ENCODE measurements around the gene RNU6-8. TPM values are rescaled to one million over a fixed set of nuclear protein-coding genes. Genes with fewer than 3 reads are reported as not detected.

Gene RNU6-8
- total RNA-seq, 1 experiment from 2014 or later, result not detected

DNA sequence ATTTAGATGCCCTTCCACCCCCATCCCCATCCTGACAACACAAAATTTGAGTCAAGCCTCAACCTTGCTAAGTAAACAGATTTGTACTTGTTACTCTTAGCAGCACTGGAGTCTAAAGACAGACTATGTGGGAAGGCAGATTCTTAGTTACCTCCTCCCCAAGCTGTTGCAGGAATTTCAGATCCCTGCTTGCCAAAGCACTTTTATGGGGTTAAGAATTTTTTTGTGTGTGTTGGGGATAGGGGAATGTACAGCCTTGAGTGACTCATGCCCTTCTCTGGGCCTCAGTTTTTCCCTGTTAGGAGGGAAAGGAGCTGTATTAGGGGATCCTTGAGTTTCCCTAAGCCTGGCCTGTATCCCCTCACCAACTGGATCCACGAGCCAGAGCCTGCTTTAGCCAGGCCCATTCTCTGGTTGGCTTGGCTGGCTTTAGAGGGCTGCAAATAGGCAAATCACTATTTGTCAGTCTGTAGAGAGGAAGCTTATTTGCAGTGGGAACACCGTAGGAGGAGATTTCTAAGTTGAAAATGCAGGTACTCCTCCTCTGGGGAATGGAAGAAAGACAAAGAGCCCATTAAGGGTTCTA, 27.7 kb upstream of the RNU6-8 start:
- DNase-seq (ENCODE audit: low spot score) (no peak), ATAC-seq (peak; percentile 28; the same call in 1 of the 2 replicates)
- no peak overlapping the region for H3K4me3 Mint-ChIP-seq
- ChIA-PET POLR2A (no interaction called here), CTCF (no interaction called here)
- no peaks in the 10 kb centered on the region; the same call in 1 of the 2 replicates for H3K9me3 Mint-ChIP-seq
- TF ChIP-seq, protein P1, sequence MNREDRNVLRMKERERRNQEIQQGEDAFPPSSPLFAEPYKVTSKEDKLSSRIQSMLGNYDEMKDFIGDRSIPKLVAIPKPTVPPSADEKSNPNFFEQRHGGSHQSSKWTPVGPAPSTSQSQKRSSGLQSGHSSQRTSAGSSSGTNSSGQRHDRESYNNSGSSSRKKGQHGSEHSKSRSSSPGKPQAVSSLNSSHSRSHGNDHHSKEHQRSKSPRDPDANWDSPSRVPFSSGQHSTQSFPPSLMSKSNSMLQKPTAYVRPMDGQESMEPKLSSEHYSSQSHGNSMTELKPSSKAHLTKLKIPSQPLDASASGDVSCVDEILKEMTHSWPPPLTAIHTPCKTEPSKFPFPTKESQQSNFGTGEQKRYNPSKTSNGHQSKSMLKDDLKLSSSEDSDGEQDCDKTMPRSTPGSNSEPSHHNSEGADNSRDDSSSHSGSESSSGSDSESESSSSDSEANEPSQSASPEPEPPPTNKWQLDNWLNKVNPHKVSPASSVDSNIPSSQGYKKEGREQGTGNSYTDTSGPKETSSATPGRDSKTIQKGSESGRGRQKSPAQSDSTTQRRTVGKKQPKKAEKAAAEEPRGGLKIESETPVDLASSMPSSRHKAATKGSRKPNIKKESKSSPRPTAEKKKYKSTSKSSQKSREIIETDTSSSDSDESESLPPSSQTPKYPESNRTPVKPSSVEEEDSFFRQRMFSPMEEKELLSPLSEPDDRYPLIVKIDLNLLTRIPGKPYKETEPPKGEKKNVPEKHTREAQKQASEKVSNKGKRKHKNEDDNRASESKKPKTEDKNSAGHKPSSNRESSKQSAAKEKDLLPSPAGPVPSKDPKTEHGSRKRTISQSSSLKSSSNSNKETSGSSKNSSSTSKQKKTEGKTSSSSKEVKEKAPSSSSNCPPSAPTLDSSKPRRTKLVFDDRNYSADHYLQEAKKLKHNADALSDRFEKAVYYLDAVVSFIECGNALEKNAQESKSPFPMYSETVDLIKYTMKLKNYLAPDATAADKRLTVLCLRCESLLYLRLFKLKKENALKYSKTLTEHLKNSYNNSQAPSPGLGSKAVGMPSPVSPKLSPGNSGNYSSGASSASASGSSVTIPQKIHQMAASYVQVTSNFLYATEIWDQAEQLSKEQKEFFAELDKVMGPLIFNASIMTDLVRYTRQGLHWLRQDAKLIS (CRISPR knock-in tag; IDR thresholded peaks at IDR 0.05; ENCODE audit: borderline replicate concordance), result no peak
- TF ChIP-seq, protein P2, sequence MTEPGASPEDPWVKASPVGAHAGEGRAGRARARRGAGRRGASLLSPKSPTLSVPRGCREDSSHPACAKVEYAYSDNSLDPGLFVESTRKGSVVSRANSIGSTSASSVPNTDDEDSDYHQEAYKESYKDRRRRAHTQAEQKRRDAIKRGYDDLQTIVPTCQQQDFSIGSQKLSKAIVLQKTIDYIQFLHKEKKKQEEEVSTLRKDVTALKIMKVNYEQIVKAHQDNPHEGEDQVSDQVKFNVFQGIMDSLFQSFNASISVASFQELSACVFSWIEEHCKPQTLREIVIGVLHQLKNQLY (CRISPR knock-in tag; IDR thresholded peaks at IDR 0.05), result no peak
- TF ChIP-seq MXD4 (CRISPR knock-in tag; IDR thresholded peaks at IDR 0.05; ENCODE audit: borderline replicate concordance) (no peak), SOX15 (CRISPR knock-in tag; IDR thresholded peaks at IDR 0.05) (no peak), ESRRA (CRISPR knock-in tag; IDR thresholded peaks at IDR 0.05; ENCODE audit: borderline replicate concordance) (no peak), TCF7 (CRISPR knock-in tag; IDR thresholded peaks at IDR 0.05; ENCODE audit: low read depth) (no peak), FOXJ3 (CRISPR knock-in tag; IDR thresholded peaks at IDR 0.05; ENCODE audit: borderline replicate concordance) (no peak), ZNF219 (CRISPR knock-in tag; IDR thresholded peaks at IDR 0.05; ENCODE audit: borderline replicate concordance) (no peak)
- TF ChIP-seq, protein P3, sequence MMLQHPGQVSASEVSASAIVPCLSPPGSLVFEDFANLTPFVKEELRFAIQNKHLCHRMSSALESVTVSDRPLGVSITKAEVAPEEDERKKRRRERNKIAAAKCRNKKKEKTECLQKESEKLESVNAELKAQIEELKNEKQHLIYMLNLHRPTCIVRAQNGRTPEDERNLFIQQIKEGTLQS (CRISPR knock-in tag; conservative IDR thresholded peaks at IDR 0.05), result no peak
- H3K4me1 Mint-ChIP-seq, result no peaks in the 10 kb centered on the region
- no peaks in the 10 kb centered on the region; the same call in 1 of the 2 replicates for H3K36me3 Mint-ChIP-seq
- no peaks in the 10 kb centered on the region for H3K27me3 Mint-ChIP-seq (ENCODE audit: low read depth)
- H3K27ac Mint-ChIP-seq, result no peak overlapping the region

DNA sequence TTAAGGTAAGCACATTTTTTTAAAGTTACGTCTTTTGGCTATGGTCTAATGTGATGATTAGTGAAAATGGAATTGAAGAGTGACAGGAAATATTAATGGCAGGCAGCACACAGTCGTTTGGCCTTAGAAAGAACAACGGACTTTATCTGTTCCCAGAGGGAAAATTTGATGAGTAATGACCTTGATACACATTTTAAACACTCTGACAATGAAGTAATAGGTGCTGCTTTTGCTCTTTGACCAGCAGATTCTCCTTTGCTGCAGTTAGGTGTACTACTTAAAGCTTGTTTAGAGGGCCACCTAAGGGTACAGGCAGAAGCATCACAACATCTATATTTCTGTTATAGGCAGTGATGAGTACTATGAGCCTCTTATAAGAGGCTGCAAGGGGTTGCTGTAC, 27.1 kb upstream of the RNU6-8 start:
- DNase-seq (ENCODE audit: low spot score) (no peak), ATAC-seq (no peak)
- ChIA-PET POLR2A (no interaction called here), CTCF (no interaction called here)
- peaks cover under 1% of the 10 kb centered on the region; the same call in 1 of the 2 replicates for H3K4me1 Mint-ChIP-seq
- H3K4me3 Mint-ChIP-seq, result no peak overlapping the region
- TF ChIP-seq FOXJ3 (CRISPR knock-in tag; IDR thresholded peaks at IDR 0.05; ENCODE audit: borderline replicate concordance) (no peak), NFATC4 (CRISPR knock-in tag; IDR thresholded peaks at IDR 0.05) (no peak), ZNF317 (CRISPR knock-in tag; IDR thresholded peaks at IDR 0.05; ENCODE audit: borderline replicate concordance, low read depth) (no peak), ETV6 (CRISPR knock-in tag; IDR thresholded peaks at IDR 0.05) (no peak)
- TF ChIP-seq, protein P4, sequence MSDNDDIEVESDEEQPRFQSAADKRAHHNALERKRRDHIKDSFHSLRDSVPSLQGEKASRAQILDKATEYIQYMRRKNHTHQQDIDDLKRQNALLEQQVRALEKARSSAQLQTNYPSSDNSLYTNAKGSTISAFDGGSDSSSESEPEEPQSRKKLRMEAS (CRISPR knock-in tag; IDR thresholded peaks at IDR 0.05), result no peak
- TF ChIP-seq, protein P5, sequence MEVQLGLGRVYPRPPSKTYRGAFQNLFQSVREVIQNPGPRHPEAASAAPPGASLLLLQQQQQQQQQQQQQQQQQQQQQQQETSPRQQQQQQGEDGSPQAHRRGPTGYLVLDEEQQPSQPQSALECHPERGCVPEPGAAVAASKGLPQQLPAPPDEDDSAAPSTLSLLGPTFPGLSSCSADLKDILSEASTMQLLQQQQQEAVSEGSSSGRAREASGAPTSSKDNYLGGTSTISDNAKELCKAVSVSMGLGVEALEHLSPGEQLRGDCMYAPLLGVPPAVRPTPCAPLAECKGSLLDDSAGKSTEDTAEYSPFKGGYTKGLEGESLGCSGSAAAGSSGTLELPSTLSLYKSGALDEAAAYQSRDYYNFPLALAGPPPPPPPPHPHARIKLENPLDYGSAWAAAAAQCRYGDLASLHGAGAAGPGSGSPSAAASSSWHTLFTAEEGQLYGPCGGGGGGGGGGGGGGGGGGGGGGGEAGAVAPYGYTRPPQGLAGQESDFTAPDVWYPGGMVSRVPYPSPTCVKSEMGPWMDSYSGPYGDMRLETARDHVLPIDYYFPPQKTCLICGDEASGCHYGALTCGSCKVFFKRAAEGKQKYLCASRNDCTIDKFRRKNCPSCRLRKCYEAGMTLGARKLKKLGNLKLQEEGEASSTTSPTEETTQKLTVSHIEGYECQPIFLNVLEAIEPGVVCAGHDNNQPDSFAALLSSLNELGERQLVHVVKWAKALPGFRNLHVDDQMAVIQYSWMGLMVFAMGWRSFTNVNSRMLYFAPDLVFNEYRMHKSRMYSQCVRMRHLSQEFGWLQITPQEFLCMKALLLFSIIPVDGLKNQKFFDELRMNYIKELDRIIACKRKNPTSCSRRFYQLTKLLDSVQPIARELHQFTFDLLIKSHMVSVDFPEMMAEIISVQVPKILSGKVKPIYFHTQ (CRISPR knock-in tag; IDR thresholded peaks at IDR 0.05), result no peak
- TF ChIP-seq, protein P6, sequence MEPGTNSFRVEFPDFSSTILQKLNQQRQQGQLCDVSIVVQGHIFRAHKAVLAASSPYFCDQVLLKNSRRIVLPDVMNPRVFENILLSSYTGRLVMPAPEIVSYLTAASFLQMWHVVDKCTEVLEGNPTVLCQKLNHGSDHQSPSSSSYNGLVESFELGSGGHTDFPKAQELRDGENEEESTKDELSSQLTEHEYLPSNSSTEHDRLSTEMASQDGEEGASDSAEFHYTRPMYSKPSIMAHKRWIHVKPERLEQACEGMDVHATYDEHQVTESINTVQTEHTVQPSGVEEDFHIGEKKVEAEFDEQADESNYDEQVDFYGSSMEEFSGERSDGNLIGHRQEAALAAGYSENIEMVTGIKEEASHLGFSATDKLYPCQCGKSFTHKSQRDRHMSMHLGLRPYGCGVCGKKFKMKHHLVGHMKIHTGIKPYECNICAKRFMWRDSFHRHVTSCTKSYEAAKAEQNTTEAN (CRISPR knock-in tag; IDR thresholded peaks at IDR 0.05), result no peak
- H3K27me3 Mint-ChIP-seq (ENCODE audit: low read depth), result no peaks in the 10 kb centered on the region
- no peaks in the 10 kb centered on the region; the same call in 1 of the 2 replicates for H3K36me3 Mint-ChIP-seq
- H3K27ac Mint-ChIP-seq, result no peak overlapping the region
- H3K9me3 Mint-ChIP-seq, result no peaks in the 10 kb centered on the region; the same call in 1 of the 2 replicates

Measured in WTC11 (cell line).